Loucy (cell line): ENCODE results near the gene STARD10.

ENCODE experiments used
- EZH2phosphoT487 ChIP-seq: fragments of 200-600 bp; IDR thresholded peaks from 2 replicates; pipeline ENCODE4 v1.6.1; 2018; ENCODE audit warnings: antibody characterized with exemption, mild to moderate bottlenecking, moderate library complexity, borderline replicate concordance
- TF ChIP-seq, protein P1 (sequence below): fragments of 200-600 bp; sonication (generic); conservative IDR thresholded peaks from 2 replicates; pipeline ENCODE4 v1.5.1; 2014; ENCODE audit warnings: mild to moderate bottlenecking, antibody characterized with exemption, low read length

DNA sequence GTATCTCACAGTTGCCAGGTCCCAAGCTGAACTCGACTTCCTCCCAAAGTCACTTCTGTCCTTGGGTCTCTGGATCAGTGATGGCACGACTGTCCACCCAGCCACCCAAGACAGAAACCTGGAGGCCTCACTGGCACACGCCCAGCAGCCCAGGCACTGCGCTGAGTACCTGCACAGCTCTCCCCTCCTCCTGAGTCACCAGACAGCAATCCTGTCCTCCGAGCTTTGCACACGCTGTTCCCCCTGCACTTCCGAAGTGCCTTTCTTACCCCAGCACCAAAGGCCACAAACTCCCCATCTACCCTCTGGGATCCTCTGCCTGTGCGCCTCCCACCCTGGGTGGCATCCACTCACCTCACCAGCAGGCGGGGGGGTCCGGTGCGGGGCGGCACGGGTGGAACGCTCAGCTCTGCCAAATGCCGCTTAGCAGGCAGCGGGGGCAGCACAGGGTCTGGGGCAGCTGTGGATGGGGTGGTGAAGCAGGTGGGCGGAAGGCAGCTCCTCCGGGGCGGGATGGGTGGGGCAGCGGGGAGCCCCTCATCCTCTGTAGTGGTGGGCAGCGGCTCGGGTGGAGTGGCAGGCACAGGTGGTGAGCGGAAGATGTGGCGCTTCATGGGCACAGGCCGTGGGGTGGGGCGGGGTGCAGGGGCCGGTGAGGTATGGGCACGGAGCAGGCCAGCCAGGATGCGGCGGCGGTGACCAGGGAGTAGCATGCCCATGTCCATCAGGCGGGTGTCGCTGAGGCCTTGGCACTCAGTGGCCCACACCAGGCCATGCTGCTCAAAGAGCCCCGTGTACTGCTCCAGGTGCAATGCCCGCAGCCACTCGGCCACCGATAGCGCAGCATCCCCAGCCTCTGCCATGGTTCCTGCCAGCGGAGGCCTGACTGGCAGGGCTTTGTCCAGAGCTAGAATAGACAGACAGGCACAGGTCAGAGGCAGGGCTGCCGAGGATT is 67.3 kb downstream of the STARD10 start:
- TF ChIP-seq, protein P1, sequence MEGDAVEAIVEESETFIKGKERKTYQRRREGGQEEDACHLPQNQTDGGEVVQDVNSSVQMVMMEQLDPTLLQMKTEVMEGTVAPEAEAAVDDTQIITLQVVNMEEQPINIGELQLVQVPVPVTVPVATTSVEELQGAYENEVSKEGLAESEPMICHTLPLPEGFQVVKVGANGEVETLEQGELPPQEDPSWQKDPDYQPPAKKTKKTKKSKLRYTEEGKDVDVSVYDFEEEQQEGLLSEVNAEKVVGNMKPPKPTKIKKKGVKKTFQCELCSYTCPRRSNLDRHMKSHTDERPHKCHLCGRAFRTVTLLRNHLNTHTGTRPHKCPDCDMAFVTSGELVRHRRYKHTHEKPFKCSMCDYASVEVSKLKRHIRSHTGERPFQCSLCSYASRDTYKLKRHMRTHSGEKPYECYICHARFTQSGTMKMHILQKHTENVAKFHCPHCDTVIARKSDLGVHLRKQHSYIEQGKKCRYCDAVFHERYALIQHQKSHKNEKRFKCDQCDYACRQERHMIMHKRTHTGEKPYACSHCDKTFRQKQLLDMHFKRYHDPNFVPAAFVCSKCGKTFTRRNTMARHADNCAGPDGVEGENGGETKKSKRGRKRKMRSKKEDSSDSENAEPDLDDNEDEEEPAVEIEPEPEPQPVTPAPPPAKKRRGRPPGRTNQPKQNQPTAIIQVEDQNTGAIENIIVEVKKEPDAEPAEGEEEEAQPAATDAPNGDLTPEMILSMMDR = no peak
- TF ChIP-seq EZH2phosphoT487 = no peak
